H9 (cell line): Measurements from ENCODE around the gene SSTR5. TPM values are rescaled to one million over a fixed set of nuclear protein-coding genes. Genes with fewer than 3 reads are reported as not detected.

ENCODE experiments used
- DNase-seq: peaks from one replicate; pipeline ENCODE4 v3.0.0-alpha.2; 2017
- H2AFZ ChIP-seq: one replicate; pipeline ENCODE4 v1.6.1; 2013; ENCODE audit warnings: mild to moderate bottlenecking, low read length, control low read depth, moderate library complexity
- H2AK5ac ChIP-seq: 2 replicates; pipeline ENCODE4 v1.6.1; 2013; ENCODE audit warnings: low read length, control low read depth, mixed read lengths; ENCODE audit not compliant: insufficient read length
- H2BK120ac ChIP-seq: one replicate; pipeline ENCODE4 v1.6.1; 2013; ENCODE audit warnings: low read depth, mild to moderate bottlenecking, low read length, control low read depth, inconsistent platforms; ENCODE audit not compliant: poor library complexity, severe bottlenecking
- H2BK12ac ChIP-seq: 2 replicates; pipeline ENCODE4 v1.6.1; 2013; ENCODE audit warnings: low read length, control low read depth, mixed read lengths, low read depth; ENCODE audit not compliant: insufficient read length
- H2BK15ac ChIP-seq: 2 replicates; pipeline ENCODE4 v1.6.1; 2013; ENCODE audit warnings: low read depth, low read length, control low read depth
- H2BK20ac ChIP-seq: one replicate; pipeline ENCODE4 v1.6.1; 2013; ENCODE audit warnings: low read depth, mild to moderate bottlenecking, low read length, control low read depth, inconsistent platforms; ENCODE audit not compliant: poor library complexity, severe bottlenecking
- H2BK5ac ChIP-seq: 2 replicates; pipeline ENCODE4 v1.6.1; 2013; ENCODE audit warnings: low read length, control low read depth, mixed read lengths; ENCODE audit not compliant: insufficient read length
- H3K14ac ChIP-seq: 2 replicates; pipeline ENCODE4 v1.6.1; 2013; ENCODE audit warnings: low read length, control low read depth; ENCODE audit not compliant: insufficient read depth
- H3K18ac ChIP-seq: 2 replicates; pipeline ENCODE4 v1.6.1; 2013; ENCODE audit warnings: low read depth, mild to moderate bottlenecking, mixed read lengths, low read length, control low read depth; ENCODE audit not compliant: insufficient read length
- H3K23ac ChIP-seq: 2 replicates; pipeline ENCODE4 v1.6.1; 2013; ENCODE audit warnings: low read length, control low read depth, mixed read lengths, low read depth; ENCODE audit not compliant: insufficient read length
- H3K23me2 ChIP-seq: 2 replicates; pipeline ENCODE4 v1.6.1; 2013; ENCODE audit warnings: low read depth, mild to moderate bottlenecking, mixed read lengths, low read length, control low read depth; ENCODE audit not compliant: insufficient read length, poor library complexity, severe bottlenecking
- H3K27ac ChIP-seq: 2 replicates; pipeline ENCODE4 v1.5.1; 2013; ENCODE audit warnings: low read length, control low read depth, mixed read lengths, low read depth; ENCODE audit not compliant: insufficient read length
- H3K27me3 ChIP-seq: 2 replicates; pipeline ENCODE4 v1.6.1; 2013; ENCODE audit warnings: low read length, control low read depth, inconsistent platforms; ENCODE audit not compliant: insufficient read depth
- H3K4ac ChIP-seq: 2 replicates; pipeline ENCODE4 v1.6.1; 2013; ENCODE audit warnings: low read depth, mild to moderate bottlenecking, control low read depth, inconsistent platforms, low read length, moderate library complexity
- H3K4me1 ChIP-seq: 2 replicates; pipeline ENCODE4 v1.6.1; 2013; ENCODE audit warnings: low read length, control low read depth, inconsistent platforms; ENCODE audit not compliant: insufficient read depth
- H3K4me2 ChIP-seq: 2 replicates; pipeline ENCODE4 v1.6.1; 2013; ENCODE audit warnings: low read length, control low read depth, mixed read lengths; ENCODE audit not compliant: insufficient read length, insufficient read depth
- H3K56ac ChIP-seq: 2 replicates; pipeline ENCODE4 v1.6.1; 2013; ENCODE audit warnings: low read depth, mild to moderate bottlenecking, mixed read lengths, low read length, control low read depth; ENCODE audit not compliant: insufficient read length
- H3K79me1 ChIP-seq: 2 replicates; pipeline ENCODE4 v1.6.1; 2013; ENCODE audit warnings: low read depth, mild to moderate bottlenecking, moderate library complexity, low read length, control low read depth, inconsistent platforms; ENCODE audit not compliant: insufficient read depth, poor library complexity, severe bottlenecking
- H3K79me2 ChIP-seq: 2 replicates; pipeline ENCODE4 v1.6.1; 2013; ENCODE audit warnings: low read length, control low read depth, inconsistent platforms; ENCODE audit not compliant: insufficient read depth
- H3K9ac ChIP-seq: 2 replicates; pipeline ENCODE4 v1.6.1; 2013; ENCODE audit warnings: low read length, control low read depth, mixed read lengths; ENCODE audit not compliant: insufficient read length; ENCODE audit errors: extremely low read depth
- H3K9me3 ChIP-seq: one replicate; pipeline ENCODE4 v1.6.1; 2013; ENCODE audit warnings: low read depth, low read length, inconsistent platforms; ENCODE audit not compliant: control insufficient read depth
- H3T11ph ChIP-seq: one replicate; pipeline ENCODE4 v1.6.1; 2013; ENCODE audit warnings: mild to moderate bottlenecking, low read length, control low read depth, inconsistent platforms
- H4K20me1 ChIP-seq: one replicate; pipeline ENCODE4 v1.6.1; 2013; ENCODE audit not compliant: control insufficient read depth, insufficient read length, insufficient read depth
- H4K5ac ChIP-seq: 2 replicates; pipeline ENCODE4 v1.6.1; 2013; ENCODE audit warnings: low read depth, mild to moderate bottlenecking, mixed read lengths, low read length, control low read depth; ENCODE audit not compliant: insufficient read length
- H4K8ac ChIP-seq: replicated peaks from 2 replicates; pipeline ENCODE4 v1.6.1; 2013; ENCODE audit warnings: low read length, control low read depth, mixed read lengths, low read depth; ENCODE audit not compliant: insufficient read length
- H4K91ac ChIP-seq: 2 replicates; pipeline ENCODE4 v1.6.1; 2013; ENCODE audit warnings: low read depth, mild to moderate bottlenecking, moderate library complexity, mixed read lengths, low read length, control low read depth; ENCODE audit not compliant: insufficient read length
- H3K27ac Mint-ChIP-seq, 3 experiments: 2 replicates in 2 of 3; 3 replicates in 1 of 3; pipeline ENCODE4 v1.8.0; 2020 to 2021; ENCODE audit warnings: mixed read lengths in 3 of 3, mild to moderate bottlenecking in 1 of 3, moderate library complexity in 1 of 3
- H3K27me3 Mint-ChIP-seq: 2 replicates; pipeline ENCODE4 v1.8.0; 2021; ENCODE audit warnings: low read depth, mild to moderate bottlenecking, moderate library complexity, mixed read lengths
- H3K36me3 Mint-ChIP-seq, 3 experiments: 2 replicates in 2 of 3; 3 replicates in 1 of 3; pipeline ENCODE4 v1.8.0; 2020 to 2021; ENCODE audit warnings: low read depth in 3 of 3, mixed read lengths in 3 of 3; ENCODE audit not compliant: insufficient read depth in 1 of 3
- H3K4me1 Mint-ChIP-seq, 2 experiments: 2 replicates each; pipeline ENCODE4 v1.8.0; 2020; ENCODE audit warnings: mixed read lengths in 2 of 2
- H3K4me3 Mint-ChIP-seq, 2 experiments: 2 replicates in 1 of 2; 3 replicates in 1 of 2; pipeline ENCODE4 v1.8.0; 2020 to 2021; ENCODE audit warnings: mild to moderate bottlenecking in 2 of 2, mixed read lengths in 2 of 2, moderate library complexity in 1 of 2
- H3K9me3 Mint-ChIP-seq, 2 experiments: 2 replicates in 1 of 2; 3 replicates in 1 of 2; pipeline ENCODE4 v1.8.0; 2020; ENCODE audit warnings: mild to moderate bottlenecking in 2 of 2, mixed read lengths in 2 of 2, moderate library complexity in 1 of 2
- CTCF ChIP-seq: fragments of 200-600 bp; sonication (generic); conservative IDR thresholded peaks from 3 replicates; pipeline ENCODE4 v1.8.0; 2021; ENCODE audit warnings: antibody characterized with exemption, mild to moderate bottlenecking
- WGBS: extraction: QIAGEN DNeasy Blood & Tissue Kit; methylation state at CpG from one replicate; pipeline ENCODE4 v1.1.7; 2013; ENCODE audit warnings: missing lambda C conversion rate, low lambda C conversion rate, mixed read lengths; ENCODE audit not compliant: insufficient read length; ENCODE audit errors: extremely low coverage; 5-methylcytosine and 5-hydroxymethylcytosine counted together
- total RNA-seq: library from RNA; stranded (reverse); gene quantifications from 2 replicates; pipeline ENCODE4 v1.2.1, GENCODE V29; 2021

The SSTR5 gene
- total RNA-seq, 1 experiment from 2014 or later, result 0.22 TPM

GRCh38 chr16:1029259-1029545 lies 43.3 kb upstream of the SSTR5 start:
- H3K27me3 Mint-ChIP-seq, result peaks cover 4% of the 10 kb centered on the region
- no peak overlapping the region for H2BK120ac ChIP-seq
- H3T11ph ChIP-seq, result no peak overlapping the region
- no peaks in the 10 kb centered on the region for H3K9me3 ChIP-seq
- H3K27ac Mint-ChIP-seq, result peak overlapping the region in 1 of 3 experiments; percentile 87; a peak in 2 of 7 replicates
- H3K23me2 ChIP-seq, result no peaks in the 10 kb centered on the region
- no peak overlapping the region for H3K27ac ChIP-seq
- H3K56ac ChIP-seq, result no peak overlapping the region
- H3K27me3 ChIP-seq, result no peaks in the 10 kb centered on the region
- no peak overlapping the region for H4K5ac ChIP-seq
- no peaks in the 10 kb centered on the region for H3K36me3 Mint-ChIP-seq
- no peak for TF ChIP-seq CTCF
- no peak overlapping the region for H2BK5ac ChIP-seq
- no peak overlapping the region for H3K23ac ChIP-seq
- no peak overlapping the region for H4K91ac ChIP-seq
- no peak overlapping the region for H3K18ac ChIP-seq
- DNase-seq, result no peak
- H3K9ac ChIP-seq, result no peak overlapping the region
- H3K4ac ChIP-seq, result no peak overlapping the region
- H3K4me3 Mint-ChIP-seq, result no peak overlapping the region
- H2AFZ ChIP-seq, result no peak overlapping the region
- no peaks in the 10 kb centered on the region for H3K79me2 ChIP-seq
- no peak overlapping the region for H2BK12ac ChIP-seq
- H4K8ac ChIP-seq, result no peak overlapping the region
- no peak overlapping the region; the same call in 1 of the 2 replicates for H3K14ac ChIP-seq
- H3K4me2 ChIP-seq, result no peak overlapping the region
- WGBS, result no CpG with 5 or more reads among the region's 14 CpGs
- no peaks in the 10 kb centered on the region for H3K4me1 Mint-ChIP-seq
- no peaks in the 10 kb centered on the region for H3K79me1 ChIP-seq
- no peak overlapping the region for H2AK5ac ChIP-seq
- no peaks in the 10 kb centered on the region for H3K9me3 Mint-ChIP-seq
- no peaks in the 10 kb centered on the region for H4K20me1 ChIP-seq
- H3K4me1 ChIP-seq, result no peaks in the 10 kb centered on the region
- H2BK15ac ChIP-seq, result no peak overlapping the region
- no peak overlapping the region for H2BK20ac ChIP-seq
